ENCODE measurements around the gene RAPGEF1. TPM values are rescaled to one million over a fixed set of nuclear protein-coding genes. Genes with fewer than 3 reads are reported as not detected.

The RAPGEF1 gene
- total and polyA plus RNA-seq, 9 of the 15 experiments (the other 6 are each of a cell fraction or from before 2014, with no cell fraction given), result 0.06 to 44.1 (median 19.9) TPM

DNA sequence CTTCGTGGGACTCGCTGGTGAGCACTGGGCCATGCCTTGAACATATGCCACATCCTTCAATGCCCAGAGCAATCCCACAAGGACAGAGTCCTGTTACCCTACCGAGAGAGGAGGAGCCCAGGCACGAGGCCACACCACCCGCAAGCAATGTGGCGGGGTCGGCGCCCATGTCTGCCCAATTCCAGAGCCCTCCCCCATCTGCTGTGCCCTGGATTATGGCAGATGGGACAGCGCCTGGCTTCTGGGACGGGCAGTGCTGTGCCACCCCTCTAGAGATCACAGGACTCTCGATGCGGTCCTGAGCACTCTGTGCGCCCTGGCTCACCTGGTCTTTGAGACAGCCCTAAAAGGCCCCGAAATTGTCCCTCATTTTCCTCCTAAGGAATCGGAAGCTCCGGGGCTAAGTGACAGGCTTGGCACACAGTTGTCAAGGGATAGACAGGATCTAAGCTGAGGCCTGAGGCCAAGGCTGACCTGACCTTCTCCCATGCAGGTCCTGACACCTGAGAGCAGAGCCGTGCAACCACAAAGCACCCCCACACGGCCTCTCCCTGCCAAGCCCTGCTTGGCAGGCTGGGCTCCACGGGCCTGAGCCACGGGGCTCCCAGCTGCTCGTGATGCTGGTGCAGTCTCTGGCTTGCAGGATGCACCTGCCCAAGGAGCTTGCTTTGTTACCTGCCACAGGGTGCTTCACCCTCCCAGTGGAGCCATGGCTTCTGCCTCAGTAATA, 145.8 kb downstream of the RAPGEF1 start:
- POLR2A ChIA-PET, result interaction anchor here (0.6 to 0.9 kb wide), 3 partner anchors 221 to 413 kb away, joined by 3 read pairs; no protein-coding TSS in a partner anchor
- BruUV-seq (replicated peaks), result no TSS peak
- WGBS (ENCODE audit: insufficient coverage, low coverage, missing lambda C conversion rate), result 81% methylated on average over 14 of the region's 21 CpGs

More for the DNA sequence above, 145.8 kb downstream of the RAPGEF1 start:
- Histone ChIP-seq H3K79me2 (ENCODE audit: control insufficient read depth, insufficient read depth, low read length) (no peaks in the 10 kb centered on the region), H3K4me1 (replicated peaks in 1 of 2; ENCODE audit: control insufficient read depth in 2 of 2, insufficient read depth in 2 of 2, low read length in 2 of 2) (peaks cover 6 to 19% of the 10 kb centered on the region in 2 experiments; a peak in 4 of 5 replicates), H3K9me3 (replicated peaks; ENCODE audit: control insufficient read depth, insufficient read depth, low read depth, low read length) (no peaks in the 10 kb centered on the region), H3K9me1 (ENCODE audit: control insufficient read depth, insufficient read depth, low read length) (no peaks in the 10 kb centered on the region), H3K36me3 (ENCODE audit: control insufficient read depth, insufficient read depth, low read length) (peaks cover 32% of the 10 kb centered on the region; the same call in 2 of the 3 replicates), H3K4me2 (ENCODE audit: insufficient read depth, low read length) (no peak overlapping the region), H3K27ac (ENCODE audit: extremely low read depth, low read depth, low read length) (no peak overlapping the region), H3K4me3 (no peak overlapping the region), H3K9ac (ENCODE audit: insufficient read depth in 1 of 2, low read depth in 2 of 2, low read length in 2 of 2) (no peak overlapping the region), H2AFZ (ENCODE audit: low read depth, low read length) (no peak overlapping the region), H3K27me3 (ENCODE audit: control insufficient read depth in 2 of 2, insufficient read depth in 2 of 2, low read length in 2 of 2) (no peaks in the 10 kb centered on the region), H4K20me1 (replicated peaks; ENCODE audit: control insufficient read depth, insufficient read depth, low read length) (no peaks in the 10 kb centered on the region)
- ATAC-seq, result no peak
- in situ Hi-C loops (cut with MboI), result loop anchor here (5.0 kb wide), 1 partner anchor 148 kb away; the partner anchor contains the start of gene RAPGEF1
- TF ChIP-seq GABPA (tag; conservative IDR thresholded peaks at IDR 0.05; ENCODE audit: low read depth) (no peak), MYNN (IDR thresholded peaks at IDR 0.05) (no peak), MYNN (CRISPR knock-in tag; IDR thresholded peaks at IDR 0.05) (no peak), SETDB1 (IDR thresholded peaks at IDR 0.05; ENCODE audit: low read length) (no peak), ATF3 (IDR thresholded peaks at IDR 0.05) (no peak), ATF3 (CRISPR knock-in tag; conservative IDR thresholded peaks at IDR 0.05) (no peak), LCOR (CRISPR knock-in tag; IDR thresholded peaks at IDR 0.05) (no peak), SRSF1 (IDR thresholded peaks at IDR 0.05; ENCODE audit: low read depth, low read length) (no peak), NFIX (CRISPR knock-in tag; IDR thresholded peaks at IDR 0.05; ENCODE audit: low read depth) (no peak), ZC3H11A (IDR thresholded peaks at IDR 0.05; ENCODE audit: low read depth, low read length) (no peak)
- TF ChIP-seq, protein P1, sequence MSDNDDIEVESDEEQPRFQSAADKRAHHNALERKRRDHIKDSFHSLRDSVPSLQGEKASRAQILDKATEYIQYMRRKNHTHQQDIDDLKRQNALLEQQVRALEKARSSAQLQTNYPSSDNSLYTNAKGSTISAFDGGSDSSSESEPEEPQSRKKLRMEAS (CRISPR knock-in tag; IDR thresholded peaks at IDR 0.05), result no peak
- DNase-seq (ENCODE audit: extremely low read depth in 1 of 4, low spot score in 3 of 4), result no peak
- FAIRE-seq, result no peak
- intact Hi-C loops (cut with micrococcal nuclease), result no loop called here
- CTCF ChIA-PET (ENCODE audit: low intra/inter-chr PET ratio), result no interaction called here
